K562 (cell line): ENCODE measurements around the gene PRKAG1. TPM values are rescaled to one million over a fixed set of nuclear protein-coding genes. Genes with fewer than 3 reads are reported as not detected.
A peak's percentile ranks its signal among the peaks of the same experiment; 100 is the strongest.

Experiments
- CBX8 ChIP-seq: fragments of 200-600 bp; sonication (generic); IDR thresholded peaks from 2 replicates; pipeline ENCODE4 v1.6.1; 2012; ENCODE audit warnings: borderline replicate concordance, mixed run types, low read depth, mild to moderate bottlenecking, moderate library complexity, mixed read lengths, low read length, control low read depth, inconsistent platforms; ENCODE audit not compliant: poor library complexity, severe bottlenecking; ENCODE audit errors: extremely low read depth
- HOXB6 ChIP-seq: fragments of 250-450 bp; sonication (Bioruptor Pico); IDR thresholded peaks from 2 replicates; pipeline ENCODE4 v1.5.1; 2022; ENCODE audit warnings: mild to moderate bottlenecking, borderline replicate concordance
- IRF2 ChIP-seq: sonication (generic); formaldehyde crosslinking; IDR thresholded peaks from 2 replicates; pipeline ENCODE4 v1.8.1; 2022; ENCODE audit warnings: mild to moderate bottlenecking, missing genetic modification reagents
- MTA1 ChIP-seq: fragments of 450-650 bp; IDR thresholded peaks from 2 replicates; pipeline ENCODE4 v1.6.1; 2017; ENCODE audit warnings: borderline replicate concordance
- RAD51 ChIP-seq: fragments of 450-650 bp; IDR thresholded peaks from 2 replicates; pipeline ENCODE4 v1.7.1; 2016; ENCODE audit warnings: low read depth, mild to moderate bottlenecking, borderline replicate concordance
- ZKSCAN8 ChIP-seq: fragments of 200-800 bp; sonication (Bioruptor generic); IDR thresholded peaks from 2 replicates; pipeline ENCODE4 v1.6.1; 2016; ENCODE audit warnings: missing genetic modification characterization, missing compliant biosample characterization
- ZNF121 ChIP-seq: sonication (generic); formaldehyde crosslinking; conservative IDR thresholded peaks from 2 replicates; pipeline ENCODE4 v1.8.0; 2022; ENCODE audit warnings: missing genetic modification reagents
- ZNF431 ChIP-seq: sonication (generic); formaldehyde crosslinking; IDR thresholded peaks from 2 replicates; pipeline ENCODE4 v1.8.0; 2022; ENCODE audit warnings: mild to moderate bottlenecking, missing genetic modification reagents
- ZNF695 ChIP-seq: fragments of 450-650 bp; formaldehyde crosslinking; IDR thresholded peaks from 2 replicates; pipeline ENCODE4 v1.4.0; 2020; ENCODE audit warnings: mild to moderate bottlenecking, moderate library complexity
- polyA plus RNA-seq, 8 experiments: library from polyadenylated mRNA; depleted of rRNA in 4 of 8; stranded (reverse) in 5 of 8; unstranded in 3 of 8; fragments of >200 nt; fragmentation: Nextera tagmentation in 2 of 8; fragmentation: Illumina TruSeq in 1 of 8; extraction: Ambion mirVana in 2 of 8; extraction: Trizol in 1 of 8; gene quantifications; 2 replicates each; pipeline versions ENCODE4 v1.2.1 to v1.2.3, GENCODE V29; 2011 to 2014; ENCODE audit warnings: inconsistent platforms in 1 of 8, missing spikeins in 1 of 8
- total RNA-seq, 7 experiments: library from RNA; depleted of rRNA in 6 of 7; stranded (reverse); fragments of >200 nt in 6 of 7; fragmentation: Illumina TruSeq in 2 of 7; extraction: Trizol in 2 of 7; gene quantifications; 2 replicates each; pipeline versions ENCODE4 v1.2.1 to v1.2.3, GENCODE V29; 2011 to 2021; ENCODE audit warnings: low replicate concordance in 1 of 7
- TF ChIP-seq, protein P1 (sequence below): fragments of 450-650 bp; IDR thresholded peaks from 2 replicates; pipeline ENCODE4 v1.6.1; 2016; ENCODE audit warnings: mild to moderate bottlenecking, moderate library complexity
- TF ChIP-seq, protein P2 (sequence below), 2 experiments: fragments of 450-650 bp; IDR thresholded peaks; 2 replicates each; pipeline ENCODE4 v1.6.1; 2016
- TF ChIP-seq, protein P3 (sequence below): fragments of 450-650 bp; IDR thresholded peaks from 2 replicates; pipeline ENCODE4 v1.6.1; 2016; ENCODE audit warnings: antibody characterized with exemption

Gene PRKAG1
- total and polyA plus RNA-seq, 9 of the 15 experiments (the other 6 are each of a cell fraction or from before 2014, with no cell fraction given) = 51.1 to 126 (median 79.1) TPM

GRCh38 chr12:48956279-48957140 is 62.1 kb downstream of the PRKAG1 start (continued):
- TF ChIP-seq, protein P1, sequence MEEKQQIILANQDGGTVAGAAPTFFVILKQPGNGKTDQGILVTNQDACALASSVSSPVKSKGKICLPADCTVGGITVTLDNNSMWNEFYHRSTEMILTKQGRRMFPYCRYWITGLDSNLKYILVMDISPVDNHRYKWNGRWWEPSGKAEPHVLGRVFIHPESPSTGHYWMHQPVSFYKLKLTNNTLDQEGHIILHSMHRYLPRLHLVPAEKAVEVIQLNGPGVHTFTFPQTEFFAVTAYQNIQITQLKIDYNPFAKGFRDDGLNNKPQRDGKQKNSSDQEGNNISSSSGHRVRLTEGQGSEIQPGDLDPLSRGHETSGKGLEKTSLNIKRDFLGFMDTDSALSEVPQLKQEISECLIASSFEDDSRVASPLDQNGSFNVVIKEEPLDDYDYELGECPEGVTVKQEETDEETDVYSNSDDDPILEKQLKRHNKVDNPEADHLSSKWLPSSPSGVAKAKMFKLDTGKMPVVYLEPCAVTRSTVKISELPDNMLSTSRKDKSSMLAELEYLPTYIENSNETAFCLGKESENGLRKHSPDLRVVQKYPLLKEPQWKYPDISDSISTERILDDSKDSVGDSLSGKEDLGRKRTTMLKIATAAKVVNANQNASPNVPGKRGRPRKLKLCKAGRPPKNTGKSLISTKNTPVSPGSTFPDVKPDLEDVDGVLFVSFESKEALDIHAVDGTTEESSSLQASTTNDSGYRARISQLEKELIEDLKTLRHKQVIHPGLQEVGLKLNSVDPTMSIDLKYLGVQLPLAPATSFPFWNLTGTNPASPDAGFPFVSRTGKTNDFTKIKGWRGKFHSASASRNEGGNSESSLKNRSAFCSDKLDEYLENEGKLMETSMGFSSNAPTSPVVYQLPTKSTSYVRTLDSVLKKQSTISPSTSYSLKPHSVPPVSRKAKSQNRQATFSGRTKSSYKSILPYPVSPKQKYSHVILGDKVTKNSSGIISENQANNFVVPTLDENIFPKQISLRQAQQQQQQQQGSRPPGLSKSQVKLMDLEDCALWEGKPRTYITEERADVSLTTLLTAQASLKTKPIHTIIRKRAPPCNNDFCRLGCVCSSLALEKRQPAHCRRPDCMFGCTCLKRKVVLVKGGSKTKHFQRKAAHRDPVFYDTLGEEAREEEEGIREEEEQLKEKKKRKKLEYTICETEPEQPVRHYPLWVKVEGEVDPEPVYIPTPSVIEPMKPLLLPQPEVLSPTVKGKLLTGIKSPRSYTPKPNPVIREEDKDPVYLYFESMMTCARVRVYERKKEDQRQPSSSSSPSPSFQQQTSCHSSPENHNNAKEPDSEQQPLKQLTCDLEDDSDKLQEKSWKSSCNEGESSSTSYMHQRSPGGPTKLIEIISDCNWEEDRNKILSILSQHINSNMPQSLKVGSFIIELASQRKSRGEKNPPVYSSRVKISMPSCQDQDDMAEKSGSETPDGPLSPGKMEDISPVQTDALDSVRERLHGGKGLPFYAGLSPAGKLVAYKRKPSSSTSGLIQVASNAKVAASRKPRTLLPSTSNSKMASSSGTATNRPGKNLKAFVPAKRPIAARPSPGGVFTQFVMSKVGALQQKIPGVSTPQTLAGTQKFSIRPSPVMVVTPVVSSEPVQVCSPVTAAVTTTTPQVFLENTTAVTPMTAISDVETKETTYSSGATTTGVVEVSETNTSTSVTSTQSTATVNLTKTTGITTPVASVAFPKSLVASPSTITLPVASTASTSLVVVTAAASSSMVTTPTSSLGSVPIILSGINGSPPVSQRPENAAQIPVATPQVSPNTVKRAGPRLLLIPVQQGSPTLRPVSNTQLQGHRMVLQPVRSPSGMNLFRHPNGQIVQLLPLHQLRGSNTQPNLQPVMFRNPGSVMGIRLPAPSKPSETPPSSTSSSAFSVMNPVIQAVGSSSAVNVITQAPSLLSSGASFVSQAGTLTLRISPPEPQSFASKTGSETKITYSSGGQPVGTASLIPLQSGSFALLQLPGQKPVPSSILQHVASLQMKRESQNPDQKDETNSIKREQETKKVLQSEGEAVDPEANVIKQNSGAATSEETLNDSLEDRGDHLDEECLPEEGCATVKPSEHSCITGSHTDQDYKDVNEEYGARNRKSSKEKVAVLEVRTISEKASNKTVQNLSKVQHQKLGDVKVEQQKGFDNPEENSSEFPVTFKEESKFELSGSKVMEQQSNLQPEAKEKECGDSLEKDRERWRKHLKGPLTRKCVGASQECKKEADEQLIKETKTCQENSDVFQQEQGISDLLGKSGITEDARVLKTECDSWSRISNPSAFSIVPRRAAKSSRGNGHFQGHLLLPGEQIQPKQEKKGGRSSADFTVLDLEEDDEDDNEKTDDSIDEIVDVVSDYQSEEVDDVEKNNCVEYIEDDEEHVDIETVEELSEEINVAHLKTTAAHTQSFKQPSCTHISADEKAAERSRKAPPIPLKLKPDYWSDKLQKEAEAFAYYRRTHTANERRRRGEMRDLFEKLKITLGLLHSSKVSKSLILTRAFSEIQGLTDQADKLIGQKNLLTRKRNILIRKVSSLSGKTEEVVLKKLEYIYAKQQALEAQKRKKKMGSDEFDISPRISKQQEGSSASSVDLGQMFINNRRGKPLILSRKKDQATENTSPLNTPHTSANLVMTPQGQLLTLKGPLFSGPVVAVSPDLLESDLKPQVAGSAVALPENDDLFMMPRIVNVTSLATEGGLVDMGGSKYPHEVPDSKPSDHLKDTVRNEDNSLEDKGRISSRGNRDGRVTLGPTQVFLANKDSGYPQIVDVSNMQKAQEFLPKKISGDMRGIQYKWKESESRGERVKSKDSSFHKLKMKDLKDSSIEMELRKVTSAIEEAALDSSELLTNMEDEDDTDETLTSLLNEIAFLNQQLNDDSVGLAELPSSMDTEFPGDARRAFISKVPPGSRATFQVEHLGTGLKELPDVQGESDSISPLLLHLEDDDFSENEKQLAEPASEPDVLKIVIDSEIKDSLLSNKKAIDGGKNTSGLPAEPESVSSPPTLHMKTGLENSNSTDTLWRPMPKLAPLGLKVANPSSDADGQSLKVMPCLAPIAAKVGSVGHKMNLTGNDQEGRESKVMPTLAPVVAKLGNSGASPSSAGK = no peak
- TF ChIP-seq CBX8 (no peak), HOXB6 (no peak), ZKSCAN8 (CRISPR knock-in tag) (no peak), RAD51 (no peak), ZNF695 (CRISPR knock-in tag) (no peak), ZNF121 (CRISPR knock-in tag) (no peak), MTA1 (peak; percentile 71; the same call in 1 of the 2 replicates), ZNF431 (no peak), IRF2 (CRISPR knock-in tag) (no peak)
- TF ChIP-seq, protein P2, sequence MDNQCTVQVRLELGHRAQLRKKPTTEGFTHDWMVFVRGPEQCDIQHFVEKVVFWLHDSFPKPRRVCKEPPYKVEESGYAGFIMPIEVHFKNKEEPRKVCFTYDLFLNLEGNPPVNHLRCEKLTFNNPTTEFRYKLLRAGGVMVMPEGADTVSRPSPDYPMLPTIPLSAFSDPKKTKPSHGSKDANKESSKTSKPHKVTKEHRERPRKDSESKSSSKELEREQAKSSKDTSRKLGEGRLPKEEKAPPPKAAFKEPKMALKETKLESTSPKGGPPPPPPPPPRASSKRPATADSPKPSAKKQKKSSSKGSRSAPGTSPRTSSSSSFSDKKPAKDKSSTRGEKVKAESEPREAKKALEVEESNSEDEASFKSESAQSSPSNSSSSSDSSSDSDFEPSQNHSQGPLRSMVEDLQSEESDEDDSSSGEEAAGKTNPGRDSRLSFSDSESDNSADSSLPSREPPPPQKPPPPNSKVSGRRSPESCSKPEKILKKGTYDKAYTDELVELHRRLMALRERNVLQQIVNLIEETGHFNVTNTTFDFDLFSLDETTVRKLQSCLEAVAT (IDR thresholded peaks at IDR 0.05) = 0 out of 4 replicates have a peak, but pooled peaks of 1 of the 2 experiments have one; percentile 56
- TF ChIP-seq, protein P3, sequence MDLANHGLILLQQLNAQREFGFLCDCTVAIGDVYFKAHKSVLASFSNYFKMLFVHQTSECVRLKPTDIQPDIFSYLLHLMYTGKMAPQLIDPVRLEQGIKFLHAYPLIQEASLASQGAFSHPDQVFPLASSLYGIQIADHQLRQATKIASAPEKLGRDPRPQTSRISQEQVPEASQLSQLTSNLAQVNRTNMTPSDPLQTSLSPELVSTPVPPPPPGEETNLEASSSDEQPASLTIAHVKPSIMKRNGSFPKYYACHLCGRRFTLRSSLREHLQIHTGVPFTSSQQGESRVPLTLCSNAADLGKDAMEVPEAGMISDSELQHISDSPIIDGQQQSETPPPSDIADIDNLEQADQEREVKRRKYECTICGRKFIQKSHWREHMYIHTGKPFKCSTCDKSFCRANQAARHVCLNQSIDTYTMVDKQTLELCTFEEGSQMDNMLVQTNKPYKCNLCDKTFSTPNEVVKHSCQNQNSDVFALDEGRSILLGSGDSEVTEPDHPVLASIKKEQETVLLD = 0 out of 2 replicates have a peak, but pooled peaks have one; percentile 52
